GM12878 (cell line): ENCODE measurements around the gene KDF1. TPM values are rescaled to one million over a fixed set of nuclear protein-coding genes. Genes with fewer than 3 reads are reported as not detected.

Experiments used
- ATAC-seq: fragments of 200-7000 bp; cut with Tn5 transposase; 3 replicates; pipeline ENCODE4 v1.9.1; 2020; ENCODE audit warnings: mild to moderate bottlenecking, moderate library complexity
- BruUV-seq: library from RNA; stranded (reverse); fragments of 400-500 nt; replicated peaks from 2 replicates; lab custom pipeline; 2021; lab: Mats Ljungman, UMichigan
- CTCF ChIA-PET: fragments of 300-600 bp; sonication (Branson Sonifier 250); formaldehyde crosslinking; extraction: SDS; loops from one replicate; lab custom pipeline; 2021; ENCODE audit warnings: inconsistent platforms; lab: Yijun Ruan, JAX
- POLR2A ChIA-PET: fragments of 350-600 bp; formaldehyde crosslinking; extraction: SDS; loops from one replicate; lab custom pipeline; 2021; ENCODE audit warnings: inconsistent platforms; lab: Charles Lee
- RAD21 ChIA-PET: fragments of 300-600 bp; sonication (Branson Sonifier 250); formaldehyde crosslinking; loops from one replicate; lab custom pipeline; 2023; ENCODE audit warnings: antibody characterized with exemption; ENCODE audit not compliant: unreplicated experiment; lab: Charles Lee
- SMC1A ChIA-PET: fragments of 300-600 bp; sonication (Branson Sonifier 250); formaldehyde crosslinking; loops from one replicate; lab custom pipeline; 2023; ENCODE audit not compliant: unreplicated experiment, uncharacterized antibody; lab: Charles Lee
- DNase-seq: peaks from one replicate; pipeline ENCODE4 v3.0.0-alpha.2; 2011; ENCODE audit warnings: low read depth, low spot score
- FAIRE-seq: peaks from 3 replicates; lab custom pipeline; 2011; peaks lifted over from hg19 to GRCh38; lab: Jason Lieb, UNC
- H2AFZ ChIP-seq: 2 replicates; pipeline ENCODE4 v1.6.0; 2011; ENCODE audit warnings: low read depth, low read length, control low read depth; ENCODE audit not compliant: control insufficient read depth
- H3K27ac ChIP-seq: 2 replicates; pipeline ENCODE4 v1.5.1; 2011; ENCODE audit warnings: control low read depth; ENCODE audit not compliant: control insufficient read depth, insufficient read depth
- H3K27me3 ChIP-seq, 2 experiments: replicated peaks in 1 of 2; 2 replicates each; pipeline versions ENCODE4 v1.6.0 to v1.6.1; 2011; ENCODE audit warnings: low read length in 1 of 2; ENCODE audit not compliant: control insufficient read depth in 2 of 2, insufficient read depth in 2 of 2
- H3K36me3 ChIP-seq, 2 experiments: 2 replicates each; pipeline ENCODE4 v1.5.1; 2011; ENCODE audit warnings: low read length in 1 of 2; ENCODE audit not compliant: control insufficient read depth in 2 of 2, insufficient read depth in 2 of 2
- H3K4me1 ChIP-seq: 2 replicates; pipeline ENCODE4 v1.6.1; 2011; ENCODE audit warnings: mild to moderate bottlenecking, low read length, moderate library complexity, mixed read lengths; ENCODE audit not compliant: control insufficient read depth, insufficient read depth
- H3K4me2 ChIP-seq: 2 replicates; pipeline ENCODE4 v1.6.0; 2011; ENCODE audit warnings: control low read depth; ENCODE audit not compliant: control insufficient read depth, insufficient read depth
- H3K4me3 ChIP-seq: fragments of 200-600 bp; sonication (generic); 2 replicates; pipeline ENCODE4 v1.5.1; 2016
- H3K79me2 ChIP-seq: 2 replicates; pipeline ENCODE4 v1.6.0; 2011; ENCODE audit warnings: low read length; ENCODE audit not compliant: control insufficient read depth, insufficient read depth
- H3K9ac ChIP-seq: 2 replicates; pipeline ENCODE4 v1.8.0; 2011; ENCODE audit warnings: low read length, control low read depth, mixed read lengths; ENCODE audit not compliant: control insufficient read depth, insufficient read depth
- H3K9me3 ChIP-seq: replicated peaks from 3 replicates; pipeline ENCODE4 v1.5.1; 2011; ENCODE audit warnings: mild to moderate bottlenecking, low read length; ENCODE audit not compliant: control insufficient read depth, insufficient read depth
- H4K20me1 ChIP-seq: 2 replicates; pipeline ENCODE4 v1.6.0; 2011; ENCODE audit not compliant: control insufficient read depth, insufficient read depth
- BHLHE40 ChIP-seq, 2 experiments: fragments of 450-650 bp in 1 of 2; IDR thresholded peaks; 2 replicates each; pipeline ENCODE4 v1.6.1; 2011 to 2017; ENCODE audit warnings: low read depth in 2 of 2, borderline replicate concordance in 1 of 2, improper control_type of control experiment in 1 of 2, low read length in 1 of 2, mild to moderate bottlenecking in 1 of 2
- CBX5 ChIP-seq: sonication (generic); IDR thresholded peaks from 2 replicates; pipeline ENCODE4 v1.6.1; 2016; ENCODE audit warnings: low read depth, moderate library complexity, mild to moderate bottlenecking, inconsistent platforms
- IKZF1 ChIP-seq: fragments of 450-650 bp; conservative IDR thresholded peaks from 2 replicates; pipeline ENCODE4 v1.6.1; 2017; ENCODE audit warnings: antibody characterized with exemption, mild to moderate bottlenecking
- TBL1XR1 ChIP-seq: IDR thresholded peaks from 2 replicates; pipeline ENCODE4 v1.6.1; 2012; ENCODE audit warnings: low read depth, low read length, improper control_type of control experiment
- ZSCAN29 ChIP-seq: fragments of 450-650 bp; IDR thresholded peaks from 2 replicates; pipeline ENCODE4 v1.6.1; 2017; ENCODE audit warnings: mild to moderate bottlenecking, moderate library complexity
- WGBS: methylation state at CpG from one replicate; pipeline ENCODE4 v1.1.6; 2016; ENCODE audit warnings: low lambda C conversion rate; ENCODE audit not compliant: insufficient replicate concordance, insufficient coverage; ENCODE audit errors: missing lambda C conversion rate; 5-methylcytosine and 5-hydroxymethylcytosine counted together
- in situ Hi-C: fragments of 300-500 bp; cut with MboI; formaldehyde crosslinking; loops from 9 replicates; pipeline ENCODE4 v1.14.3; 2018; ENCODE audit warnings: mixed read lengths
- intact Hi-C: fragments of 100-400 bp; cut with micrococcal nuclease; formaldehyde crosslinking; loops from one replicate; pipeline ENCODE4 v1.14.2; 2022; ENCODE audit not compliant: unreplicated experiment
- polyA plus RNA-seq, 11 experiments: library from polyadenylated mRNA; depleted of rRNA in 4 of 11; unstranded in 6 of 11; stranded (reverse) in 5 of 11; fragments of >200 nt; fragmentation: Nextera tagmentation in 4 of 11; fragmentation: Illumina TruSeq in 1 of 11; extraction: Ambion mirVana in 4 of 11; extraction: Trizol in 1 of 11; gene quantifications; 1 replicate in 1 of 11; 2 replicates in 10 of 11; pipeline versions ENCODE4 v1.2.1 to v1.2.3, GENCODE V29; 2011 to 2016; ENCODE audit warnings: inconsistent platforms in 2 of 11, missing spikeins in 2 of 11, low read depth in 1 of 11
- total RNA-seq, 4 experiments: library from RNA; depleted of rRNA in 3 of 4; stranded (reverse); fragments of >200 nt in 3 of 4; fragmentation: Illumina TruSeq in 1 of 4; extraction: Trizol in 1 of 4; gene quantifications; 2 replicates each; pipeline versions ENCODE4 v1.2.1 to v1.2.3, GENCODE V29; 2013 to 2021

Gene KDF1
- total and polyA plus RNA-seq, 10 of the 15 experiments (the other 5 are each of a cell fraction or from before 2014, with no cell fraction given), result 0.03 to 0.13 (median 0.04) TPM; not detected in 7

- TF ChIP-seq ZSCAN29, result no peak
- TF ChIP-seq CBX5, result no peak
- TF ChIP-seq IKZF1, result no peak
- no peak for TF ChIP-seq BHLHE40 (IDR thresholded peaks at IDR 0.05; ENCODE audit: borderline replicate concordance in 1 of 2, low read depth in 2 of 2, low read length in 1 of 2)
- TF ChIP-seq TBL1XR1, result no peak
- ChIA-PET SMC1A (interaction anchor here (1.4 kb wide), 1 partner anchor 9 kb away, joined by 3 read pairs; no protein-coding TSS in a partner anchor), RAD21 (no interaction called here), CTCF (interaction anchor here (0.6 kb wide), 1 partner anchor 15 kb away, joined by 3 read pairs; no protein-coding TSS in a partner anchor), POLR2A (no interaction called here)
- Histone ChIP-seq H3K36me3 (no peaks in the 10 kb centered on the region), H3K9ac (no peak overlapping the region), H3K4me3 (no peak overlapping the region), H3K79me2 (no peaks in the 10 kb centered on the region), H4K20me1 (no peaks in the 10 kb centered on the region), H3K9me3 (no peaks in the 10 kb centered on the region), H2AFZ (no peak overlapping the region), H3K4me1 (no peaks in the 10 kb centered on the region), H3K4me2 (no peak overlapping the region), H3K27me3 (no peaks in the 10 kb centered on the region; a peak in 1 of 4 replicates), H3K27ac (no peak overlapping the region)
- WGBS, result 0% methylated on average over 5 of the region's 5 CpGs
- ATAC-seq (no peak), DNase-seq (no peak), FAIRE-seq (no peak)
- in situ Hi-C loops (no loop called here), intact Hi-C loops (no loop called here)
- no TSS peak for BruUV-seq
Observed at GRCh38 chr1:26915204-26915842, 44.9 kb downstream of the KDF1 start.
